Type B pancreatic cell (in vitro differentiated cells): ENCODE measurements around the gene WDR27. TPM values are rescaled to one million over a fixed set of nuclear protein-coding genes. Genes with fewer than 3 reads are reported as not detected.

Experiments
- DNase-seq: peaks from one replicate; pipeline ENCODE4 v3.0.0; 2021; ENCODE audit warnings: mixed read lengths; ENCODE audit not compliant: unreplicated experiment; ENCODE audit errors: extremely low spot score
- H3K27ac Mint-ChIP-seq: 2 replicates; pipeline ENCODE4 v1.8.0; 2021; ENCODE audit warnings: mild to moderate bottlenecking, mixed read lengths
- H3K27me3 Mint-ChIP-seq: 2 replicates; pipeline ENCODE4 v1.8.0; 2021; ENCODE audit warnings: mixed read lengths
- H3K36me3 Mint-ChIP-seq: 2 replicates; pipeline ENCODE4 v1.8.0; 2021; ENCODE audit warnings: mixed read lengths
- H3K4me1 Mint-ChIP-seq: one replicate; pipeline ENCODE4 v1.8.0; 2021; ENCODE audit warnings: mixed read lengths; ENCODE audit not compliant: unreplicated experiment
- H3K4me3 Mint-ChIP-seq: 2 replicates; pipeline ENCODE4 v1.8.0; 2021; ENCODE audit warnings: mild to moderate bottlenecking, mixed read lengths
- H3K9me3 Mint-ChIP-seq: 2 replicates; pipeline ENCODE4 v1.8.0; 2021; ENCODE audit warnings: mixed read lengths
- total RNA-seq: library from RNA; stranded (reverse); gene quantifications from 2 replicates; pipeline ENCODE4 v1.2.1, GENCODE V29; 2021; ENCODE audit warnings: low replicate concordance
- TF ChIP-seq, protein P1 (sequence below): fragments of 200-600 bp; sonication (generic); conservative IDR thresholded peaks from 2 replicates; pipeline ENCODE4 v1.5.0; 2021; ENCODE audit warnings: antibody characterized with exemption, mild to moderate bottlenecking

WDR27 gene
- total RNA-seq, 1 donor from 2014 or later, result 112 TPM

DNA sequence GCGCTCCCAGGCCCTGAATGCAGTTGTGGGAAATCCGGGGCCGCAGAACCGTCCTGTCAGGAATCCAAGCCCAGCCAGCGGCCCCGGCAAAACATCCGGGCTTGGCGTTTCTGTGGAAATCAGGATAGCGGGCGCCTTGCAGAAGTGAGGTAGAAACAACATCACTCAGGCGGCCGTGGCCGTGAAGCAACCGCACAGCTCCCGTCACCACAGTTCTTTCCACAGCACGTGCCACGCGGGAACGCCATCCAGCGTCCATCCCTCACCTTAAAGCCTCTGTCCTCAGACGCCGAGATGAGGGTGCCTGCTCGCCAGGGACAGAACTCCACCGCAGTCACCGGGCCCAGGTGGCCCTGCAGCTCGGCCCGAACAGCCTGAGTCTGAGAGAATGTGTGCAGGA lies 34.1 kb downstream of the WDR27 start:
- Mint-ChIP-seq H3K36me3 (peaks cover 16% of the 10 kb centered on the region), H3K4me3 (no peak overlapping the region), H3K9me3 (no peaks in the 10 kb centered on the region), H3K4me1 (no peaks in the 10 kb centered on the region), H3K27me3 (no peaks in the 10 kb centered on the region), H3K27ac (no peak overlapping the region)
- DNase-seq, result no peak
- TF ChIP-seq, protein P1, sequence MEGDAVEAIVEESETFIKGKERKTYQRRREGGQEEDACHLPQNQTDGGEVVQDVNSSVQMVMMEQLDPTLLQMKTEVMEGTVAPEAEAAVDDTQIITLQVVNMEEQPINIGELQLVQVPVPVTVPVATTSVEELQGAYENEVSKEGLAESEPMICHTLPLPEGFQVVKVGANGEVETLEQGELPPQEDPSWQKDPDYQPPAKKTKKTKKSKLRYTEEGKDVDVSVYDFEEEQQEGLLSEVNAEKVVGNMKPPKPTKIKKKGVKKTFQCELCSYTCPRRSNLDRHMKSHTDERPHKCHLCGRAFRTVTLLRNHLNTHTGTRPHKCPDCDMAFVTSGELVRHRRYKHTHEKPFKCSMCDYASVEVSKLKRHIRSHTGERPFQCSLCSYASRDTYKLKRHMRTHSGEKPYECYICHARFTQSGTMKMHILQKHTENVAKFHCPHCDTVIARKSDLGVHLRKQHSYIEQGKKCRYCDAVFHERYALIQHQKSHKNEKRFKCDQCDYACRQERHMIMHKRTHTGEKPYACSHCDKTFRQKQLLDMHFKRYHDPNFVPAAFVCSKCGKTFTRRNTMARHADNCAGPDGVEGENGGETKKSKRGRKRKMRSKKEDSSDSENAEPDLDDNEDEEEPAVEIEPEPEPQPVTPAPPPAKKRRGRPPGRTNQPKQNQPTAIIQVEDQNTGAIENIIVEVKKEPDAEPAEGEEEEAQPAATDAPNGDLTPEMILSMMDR, result no peak

DNA sequence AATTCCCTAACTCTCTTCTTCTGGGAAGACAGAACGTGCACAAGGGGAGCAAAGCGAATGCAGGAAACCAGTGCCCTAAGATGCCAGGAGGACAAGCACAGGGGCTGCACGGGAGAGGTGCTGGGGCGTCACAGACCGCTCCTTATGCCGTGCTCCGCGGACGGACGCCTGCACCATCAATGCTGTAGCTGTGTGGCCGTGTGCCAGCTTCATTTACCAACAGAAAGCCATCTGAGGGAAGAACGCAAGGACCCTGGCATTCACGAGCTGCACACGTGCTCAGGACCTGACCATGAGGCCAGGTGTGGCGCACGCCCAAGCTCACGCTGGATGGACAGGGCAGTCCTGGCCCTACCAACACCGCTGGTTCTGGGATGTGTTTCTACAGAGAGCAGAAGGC lies 35.4 kb downstream of the WDR27 start:
- no peaks in the 10 kb centered on the region for H3K9me3 Mint-ChIP-seq
- H3K27ac Mint-ChIP-seq, result no peak overlapping the region
- H3K36me3 Mint-ChIP-seq, result peaks cover 14% of the 10 kb centered on the region
- DNase-seq, result no peak
- TF ChIP-seq, protein P1, result no peak
- no peak overlapping the region for H3K4me3 Mint-ChIP-seq
- H3K27me3 Mint-ChIP-seq, result no peaks in the 10 kb centered on the region
- no peaks in the 10 kb centered on the region for H3K4me1 Mint-ChIP-seq

DNA sequence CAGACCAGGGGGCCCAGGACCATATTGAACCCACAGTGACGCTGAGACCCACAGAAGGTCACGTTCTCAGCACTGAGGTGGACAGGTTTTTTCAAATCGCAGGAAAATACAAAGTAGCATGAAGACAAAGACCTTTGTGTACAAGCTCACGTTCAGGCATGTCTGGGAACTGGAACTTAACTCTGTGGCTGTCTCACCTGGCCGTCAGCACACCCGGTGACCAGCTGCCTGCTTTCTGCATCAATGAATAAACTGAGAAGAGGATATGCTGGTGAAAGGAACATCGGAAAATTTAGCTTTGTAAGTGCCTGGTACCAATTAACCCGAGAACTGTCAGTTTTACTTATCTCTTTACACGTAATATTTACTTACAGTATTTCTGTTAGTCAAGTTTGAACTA lies 36.5 kb downstream of the WDR27 start:
- DNase-seq, result no peak
- Mint-ChIP-seq H3K36me3 (peaks cover 14% of the 10 kb centered on the region), H3K27me3 (no peaks in the 10 kb centered on the region), H3K9me3 (no peaks in the 10 kb centered on the region), H3K4me1 (no peaks in the 10 kb centered on the region), H3K27ac (no peak overlapping the region), H3K4me3 (no peak overlapping the region)
- TF ChIP-seq, protein P1, result no peak

DNA sequence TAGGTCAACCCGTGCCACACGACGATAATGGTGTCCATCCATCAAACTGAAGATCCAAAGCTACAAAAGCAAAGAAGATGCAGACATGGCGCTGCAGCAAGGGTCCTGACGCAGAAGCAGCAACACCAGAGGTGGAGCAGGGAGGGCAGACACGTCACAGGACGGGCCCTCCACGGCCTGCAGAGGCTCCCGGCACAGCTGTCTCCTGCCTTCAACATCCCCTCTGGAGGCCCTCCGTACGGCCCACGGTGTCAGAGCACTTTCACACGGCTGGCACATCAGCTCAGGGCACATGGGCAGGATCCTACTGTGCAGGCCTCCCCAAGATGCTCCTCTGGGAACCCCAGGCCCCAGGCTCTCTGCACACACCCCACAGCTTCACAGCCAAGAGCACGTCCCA lies 37.6 kb downstream of the WDR27 start:
- TF ChIP-seq, protein P1, result no peak
- Mint-ChIP-seq H3K36me3 (peaks cover 19% of the 10 kb centered on the region), H3K27ac (no peak overlapping the region), H3K27me3 (no peaks in the 10 kb centered on the region), H3K9me3 (no peaks in the 10 kb centered on the region), H3K4me1 (no peaks in the 10 kb centered on the region), H3K4me3 (no peak overlapping the region)
- DNase-seq, result no peak

DNA sequence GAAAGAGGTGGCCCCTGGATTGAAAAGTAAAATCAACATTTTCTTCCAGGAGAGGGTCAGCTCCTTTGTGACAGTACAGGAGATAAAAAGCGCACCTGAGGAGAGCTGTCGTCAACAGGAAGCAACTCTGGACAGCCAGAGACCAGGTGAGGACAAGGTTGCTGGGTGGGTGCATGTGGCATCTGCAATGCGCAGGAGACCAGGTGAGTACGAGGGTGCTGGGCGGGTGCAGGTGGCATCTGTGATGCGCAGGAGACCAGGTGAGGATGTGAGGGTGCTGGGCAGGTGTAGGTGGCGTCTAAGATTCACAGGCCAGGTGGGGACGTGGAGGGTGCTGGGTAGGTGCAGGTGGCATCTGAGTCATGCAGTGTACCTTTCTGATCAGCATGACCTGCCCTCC lies 38.4 kb downstream of the WDR27 start:
- no peaks in the 10 kb centered on the region for H3K9me3 Mint-ChIP-seq
- no peak overlapping the region for H3K4me3 Mint-ChIP-seq
- no peaks in the 10 kb centered on the region for H3K27me3 Mint-ChIP-seq
- H3K27ac Mint-ChIP-seq, result no peak overlapping the region
- DNase-seq, result no peak
- peaks cover 23% of the 10 kb centered on the region for H3K36me3 Mint-ChIP-seq
- TF ChIP-seq, protein P1, result no peak
- no peaks in the 10 kb centered on the region for H3K4me1 Mint-ChIP-seq

DNA sequence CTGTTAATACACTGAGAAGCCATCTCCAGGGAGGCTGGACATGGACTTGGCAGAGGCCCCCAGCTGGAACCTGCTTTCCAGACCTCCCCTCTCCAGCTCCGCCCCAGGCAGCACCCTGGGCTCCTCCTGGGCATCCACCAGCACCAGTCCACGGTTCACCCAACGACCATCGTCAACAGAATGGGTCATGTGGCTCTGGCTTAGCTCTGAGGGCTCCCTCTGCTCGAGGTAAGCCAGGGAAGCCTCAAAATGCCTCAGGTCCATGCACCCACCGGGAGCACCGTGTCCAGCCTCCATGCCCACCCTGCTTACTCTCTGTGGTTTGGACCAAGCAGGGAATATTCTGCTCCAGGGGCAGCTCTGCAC lies 40.5 kb downstream of the WDR27 start:
- H3K4me1 Mint-ChIP-seq, result no peaks in the 10 kb centered on the region
- no peaks in the 10 kb centered on the region for H3K9me3 Mint-ChIP-seq
- H3K27ac Mint-ChIP-seq, result no peak overlapping the region
- peaks cover 27% of the 10 kb centered on the region for H3K36me3 Mint-ChIP-seq
- DNase-seq, result no peak
- no peak overlapping the region for H3K4me3 Mint-ChIP-seq
- no peaks in the 10 kb centered on the region for H3K27me3 Mint-ChIP-seq
- TF ChIP-seq, protein P1, result no peak
